GM23338 (cell line): ENCODE data around the gene CCDC187. TPM values are rescaled to one million over a fixed set of nuclear protein-coding genes. Genes with fewer than 3 reads are reported as not detected.

ENCODE experiments used
- ATAC-seq: fragments of 200-7000 bp; cut with Tn5 transposase; 3 replicates; pipeline ENCODE4 v1.9.1; 2020
- DNase-seq: peaks from one replicate; pipeline ENCODE4 v3.0.0-alpha.2; 2015; ENCODE audit warnings: low spot score
- H2AFZ ChIP-seq: fragments of 200-600 bp; sonication (generic); 2 replicates; pipeline ENCODE4 v1.8.0; 2016; ENCODE audit warnings: antibody characterized with exemption, mild to moderate bottlenecking, moderate library complexity
- H3F3A ChIP-seq: fragments of 200-600 bp; sonication (generic); replicated peaks from 2 replicates; pipeline ENCODE4 v1.8.0; 2017; ENCODE audit warnings: antibody characterized with exemption, mixed run types, low read depth
- H3K27ac ChIP-seq: fragments of 200-600 bp; sonication (generic); 2 replicates; pipeline ENCODE4 v1.6.1; 2016; ENCODE audit warnings: low read depth
- H3K27me3 ChIP-seq: fragments of 200-600 bp; sonication (generic); 2 replicates; pipeline ENCODE4 v1.8.0; 2016; ENCODE audit warnings: mild to moderate bottlenecking, mixed run types, moderate library complexity; ENCODE audit not compliant: insufficient read depth
- H3K36me3 ChIP-seq: fragments of 200-600 bp; sonication (generic); 2 replicates; pipeline ENCODE4 v1.8.0; 2016; ENCODE audit warnings: mild to moderate bottlenecking; ENCODE audit not compliant: insufficient read depth
- H3K4me1 ChIP-seq: fragments of 200-600 bp; sonication (generic); 2 replicates; pipeline ENCODE4 v1.8.0; 2016; ENCODE audit warnings: mild to moderate bottlenecking, moderate library complexity; ENCODE audit not compliant: insufficient read depth
- H3K4me2 ChIP-seq: fragments of 200-600 bp; sonication (generic); 2 replicates; pipeline ENCODE4 v1.7.1; 2017; ENCODE audit warnings: mixed run types
- H3K4me3 ChIP-seq: fragments of 200-600 bp; sonication (generic); 2 replicates; pipeline ENCODE4 v1.6.1; 2016; ENCODE audit warnings: mixed run types
- H3K79me2 ChIP-seq: fragments of 200-600 bp; sonication (generic); replicated peaks from 2 replicates; pipeline ENCODE4 v1.8.0; 2017; ENCODE audit warnings: mild to moderate bottlenecking; ENCODE audit not compliant: insufficient read depth
- H3K9me2 ChIP-seq: fragments of 200-600 bp; sonication (generic); 2 replicates; pipeline ENCODE4 v1.8.0; 2017; ENCODE audit not compliant: insufficient read depth
- H4K20me1 ChIP-seq: fragments of 200-600 bp; sonication (generic); replicated peaks from 2 replicates; pipeline ENCODE4 v1.8.0; 2017; ENCODE audit warnings: mild to moderate bottlenecking; ENCODE audit not compliant: insufficient read depth
- H3K27ac Mint-ChIP-seq: 2 replicates; pipeline ENCODE4 v1.8.0; 2020; ENCODE audit warnings: inconsistent platforms, mild to moderate bottlenecking, moderate library complexity, mixed read lengths
- H3K27me3 Mint-ChIP-seq: 3 replicates; pipeline ENCODE4 v1.8.0; 2022; ENCODE audit warnings: low read depth, mild to moderate bottlenecking, moderate library complexity, mixed read lengths, inconsistent platforms; ENCODE audit not compliant: insufficient read depth, poor library complexity
- H3K36me3 Mint-ChIP-seq: 3 replicates; pipeline ENCODE4 v1.8.0; 2021; ENCODE audit warnings: low read depth, mild to moderate bottlenecking, inconsistent platforms, moderate library complexity, mixed read lengths
- H3K4me1 Mint-ChIP-seq: 3 replicates; pipeline ENCODE4 v1.8.0; 2020; ENCODE audit warnings: mild to moderate bottlenecking, inconsistent platforms, mixed read lengths
- H3K4me3 Mint-ChIP-seq: 3 replicates; pipeline ENCODE4 v1.8.0; 2021; ENCODE audit warnings: moderate library complexity, mild to moderate bottlenecking, inconsistent platforms, mixed read lengths
- H3K9me3 Mint-ChIP-seq: 3 replicates; pipeline ENCODE4 v1.8.0; 2020; ENCODE audit warnings: moderate library complexity, mild to moderate bottlenecking, inconsistent platforms, mixed read lengths
- CREB1 ChIP-seq: fragments of 250-450 bp; sonication (Bioruptor Pico); IDR thresholded peaks from 2 replicates; pipeline ENCODE4 v1.5.0; 2020; ENCODE audit warnings: low read depth, mild to moderate bottlenecking, moderate library complexity
- EZH2 ChIP-seq: fragments of 200-600 bp; sonication (generic); IDR thresholded peaks from one replicate; pipeline ENCODE4 v1.8.0; 2017; ENCODE audit warnings: antibody characterized with exemption, mild to moderate bottlenecking, low read depth; ENCODE audit not compliant: unreplicated experiment
- EZH2phosphoT487 ChIP-seq: fragments of 200-600 bp; sonication (generic); IDR thresholded peaks from one replicate; pipeline ENCODE4 v1.8.1; 2018; ENCODE audit warnings: antibody characterized with exemption; ENCODE audit not compliant: unreplicated experiment
- JUNB ChIP-seq: IDR thresholded peaks from one replicate; pipeline ENCODE4 v1.6.1; 2016; ENCODE audit warnings: antibody characterized with exemption; ENCODE audit not compliant: unreplicated experiment
- NANOG ChIP-seq: IDR thresholded peaks from 2 replicates; pipeline ENCODE4 v1.6.1; 2016; ENCODE audit warnings: antibody characterized with exemption, borderline replicate concordance
- POLR2AphosphoS5 ChIP-seq: IDR thresholded peaks from 2 replicates; pipeline ENCODE4 v1.6.1; 2016; ENCODE audit warnings: antibody characterized with exemption, low read depth
- STAT1 ChIP-seq: IDR thresholded peaks from one replicate; pipeline ENCODE4 v1.6.1; 2016; ENCODE audit warnings: antibody characterized with exemption; ENCODE audit not compliant: unreplicated experiment
- ZNF114 ChIP-seq: fragments of 250-450 bp; sonication (Bioruptor Pico); IDR thresholded peaks from 2 replicates; pipeline ENCODE4 v1.5.0; 2020; ENCODE audit warnings: mild to moderate bottlenecking, moderate library complexity
- ZNF462 ChIP-seq: fragments of 250-450 bp; sonication (Bioruptor Pico); IDR thresholded peaks from 2 replicates; pipeline ENCODE4 v1.5.0; 2020; ENCODE audit warnings: mild to moderate bottlenecking, moderate library complexity
- polyA plus RNA-seq: library from polyadenylated mRNA; unstranded; fragments of >200 nt; fragmentation: Nextera tagmentation; extraction: Ambion mirVana; gene quantifications from 2 replicates; pipeline ENCODE4 v1.2.1, GENCODE V29; 2016
- total RNA-seq: library from RNA; depleted of rRNA; stranded (reverse); fragments of >200 nt; shearing (Covaris generic); gene quantifications from 2 replicates; pipeline ENCODE4 v1.2.3, GENCODE V29; 2014
- TF ChIP-seq, protein P1 (sequence below): IDR thresholded peaks from one replicate; pipeline ENCODE4 v1.6.1; 2018; ENCODE audit warnings: antibody characterized with exemption; ENCODE audit not compliant: unreplicated experiment
- TF ChIP-seq, protein P2 (sequence below): IDR thresholded peaks from 2 replicates; pipeline ENCODE4 v1.6.1; 2016; ENCODE audit warnings: antibody characterized with exemption

CCDC187 gene
- total and polyA plus RNA-seq, 2 experiments from 2014 or later = 0.14 TPM; not detected in 1

GRCh38 chr9:136244122-136244968 is 59.5 kb downstream of the CCDC187 start:
- Histone ChIP-seq H4K20me1 (peaks cover 44% of the 10 kb centered on the region), H2AFZ (no peak overlapping the region)

More at GRCh38 chr9:136244122-136244968, 59.5 kb downstream of the CCDC187 start:
- Histone ChIP-seq H3K9me2 (no peaks in the 10 kb centered on the region), H3K4me1 (peaks cover 21% of the 10 kb centered on the region), H3K79me2 (peaks cover 57% of the 10 kb centered on the region), H3F3A (0 out of 2 replicates have a peak, but pooled peaks cover 5% of the 10 kb centered on the region), H3K27me3 (0 out of 2 replicates have a peak, but pooled peaks cover 8% of the 10 kb centered on the region), H3K27ac (peak overlapping the region; percentile 66; the same call in 1 of the 2 replicates), H3K4me3 (peak overlapping the region; percentile 84), H3K4me2 (peak overlapping the region; percentile 99), H3K36me3 (no peaks in the 10 kb centered on the region)
- Mint-ChIP-seq H3K27me3 (peaks cover 24% of the 10 kb centered on the region), H3K27ac (peak overlapping the region; percentile 41), H3K4me3 (peak overlapping the region; percentile 87), H3K36me3 (no peaks in the 10 kb centered on the region), H3K4me1 (peaks cover 44% of the 10 kb centered on the region), H3K9me3 (no peaks in the 10 kb centered on the region)
- ATAC-seq (no peak), DNase-seq (no peak)
- TF ChIP-seq, protein P1, sequence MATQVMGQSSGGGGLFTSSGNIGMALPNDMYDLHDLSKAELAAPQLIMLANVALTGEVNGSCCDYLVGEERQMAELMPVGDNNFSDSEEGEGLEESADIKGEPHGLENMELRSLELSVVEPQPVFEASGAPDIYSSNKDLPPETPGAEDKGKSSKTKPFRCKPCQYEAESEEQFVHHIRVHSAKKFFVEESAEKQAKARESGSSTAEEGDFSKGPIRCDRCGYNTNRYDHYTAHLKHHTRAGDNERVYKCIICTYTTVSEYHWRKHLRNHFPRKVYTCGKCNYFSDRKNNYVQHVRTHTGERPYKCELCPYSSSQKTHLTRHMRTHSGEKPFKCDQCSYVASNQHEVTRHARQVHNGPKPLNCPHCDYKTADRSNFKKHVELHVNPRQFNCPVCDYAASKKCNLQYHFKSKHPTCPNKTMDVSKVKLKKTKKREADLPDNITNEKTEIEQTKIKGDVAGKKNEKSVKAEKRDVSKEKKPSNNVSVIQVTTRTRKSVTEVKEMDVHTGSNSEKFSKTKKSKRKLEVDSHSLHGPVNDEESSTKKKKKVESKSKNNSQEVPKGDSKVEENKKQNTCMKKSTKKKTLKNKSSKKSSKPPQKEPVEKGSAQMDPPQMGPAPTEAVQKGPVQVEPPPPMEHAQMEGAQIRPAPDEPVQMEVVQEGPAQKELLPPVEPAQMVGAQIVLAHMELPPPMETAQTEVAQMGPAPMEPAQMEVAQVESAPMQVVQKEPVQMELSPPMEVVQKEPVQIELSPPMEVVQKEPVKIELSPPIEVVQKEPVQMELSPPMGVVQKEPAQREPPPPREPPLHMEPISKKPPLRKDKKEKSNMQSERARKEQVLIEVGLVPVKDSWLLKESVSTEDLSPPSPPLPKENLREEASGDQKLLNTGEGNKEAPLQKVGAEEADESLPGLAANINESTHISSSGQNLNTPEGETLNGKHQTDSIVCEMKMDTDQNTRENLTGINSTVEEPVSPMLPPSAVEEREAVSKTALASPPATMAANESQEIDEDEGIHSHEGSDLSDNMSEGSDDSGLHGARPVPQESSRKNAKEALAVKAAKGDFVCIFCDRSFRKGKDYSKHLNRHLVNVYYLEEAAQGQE = no peak
- TF ChIP-seq EZH2phosphoT487 (no peak), ZNF462 (CRISPR knock-in tag) (no peak), STAT1 (no peak), POLR2AphosphoS5 (no peak), JUNB (no peak), NANOG (no peak), CREB1 (CRISPR knock-in tag) (no peak), EZH2 (no peak), ZNF114 (CRISPR knock-in tag) (no peak)
- TF ChIP-seq, protein P2, sequence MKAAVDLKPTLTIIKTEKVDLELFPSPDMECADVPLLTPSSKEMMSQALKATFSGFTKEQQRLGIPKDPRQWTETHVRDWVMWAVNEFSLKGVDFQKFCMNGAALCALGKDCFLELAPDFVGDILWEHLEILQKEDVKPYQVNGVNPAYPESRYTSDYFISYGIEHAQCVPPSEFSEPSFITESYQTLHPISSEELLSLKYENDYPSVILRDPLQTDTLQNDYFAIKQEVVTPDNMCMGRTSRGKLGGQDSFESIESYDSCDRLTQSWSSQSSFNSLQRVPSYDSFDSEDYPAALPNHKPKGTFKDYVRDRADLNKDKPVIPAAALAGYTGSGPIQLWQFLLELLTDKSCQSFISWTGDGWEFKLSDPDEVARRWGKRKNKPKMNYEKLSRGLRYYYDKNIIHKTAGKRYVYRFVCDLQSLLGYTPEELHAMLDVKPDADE = no peak
